GM18861 (cell line): ENCODE results near the gene ZC3H18.

Source experiments
- ATAC-seq: cut with Tn5 transposase; IDR thresholded peaks from one replicate; pipeline ENCODE4 v1.9.1; 2021; ENCODE audit not compliant: unreplicated experiment

ZC3H18 gene

DNA sequence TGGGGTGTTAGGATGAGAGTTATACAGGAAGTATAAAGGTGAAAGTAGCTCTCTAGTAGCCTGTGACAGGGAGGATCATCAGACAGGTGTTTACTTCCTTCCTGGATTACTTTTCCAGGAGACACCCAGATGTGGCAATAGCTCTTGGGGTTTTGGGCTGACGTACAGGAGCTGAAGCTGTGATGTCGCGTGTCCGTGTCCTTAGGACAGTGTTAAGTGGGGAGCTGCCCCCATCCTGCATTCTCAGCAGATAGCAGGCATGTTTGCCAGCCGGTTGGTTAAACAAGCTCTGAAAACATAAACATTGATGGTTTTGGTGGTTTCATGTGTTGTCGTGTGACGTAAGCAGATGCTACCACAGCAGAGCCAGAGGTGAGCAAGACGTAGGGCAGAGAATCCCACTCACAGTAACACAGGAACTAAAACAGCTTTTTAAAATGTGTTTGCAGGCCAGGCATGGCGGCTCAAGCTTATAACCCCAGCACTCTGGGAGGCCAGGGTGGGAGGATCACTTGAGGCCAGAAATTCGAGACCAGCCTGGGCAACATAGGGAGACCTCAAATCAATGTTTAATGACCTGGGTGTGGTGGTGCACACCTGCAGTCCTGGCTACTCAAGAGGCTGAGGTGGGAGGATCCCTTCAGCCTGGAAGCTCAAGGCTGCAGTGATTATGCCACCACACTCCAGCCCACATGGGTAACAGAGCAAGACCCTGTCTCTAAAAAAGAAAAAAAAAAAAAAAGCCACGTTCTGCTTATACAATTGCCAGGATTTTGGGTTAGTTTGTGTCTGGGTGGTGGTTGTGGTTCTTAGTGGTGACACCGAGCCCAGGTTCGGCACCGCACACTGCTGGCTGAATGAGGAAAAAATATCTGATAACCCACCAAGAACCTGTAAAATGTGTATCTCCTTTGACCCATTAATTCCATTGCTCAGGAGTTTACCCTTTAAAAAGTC is 49.9 kb downstream of the ZC3H18 start:
- ATAC-seq: no peak

- ATAC-seq: no peak
These were observed 51.9 kb downstream of the ZC3H18 start for GRCh38 chr16:88622125-88622524.

DNA sequence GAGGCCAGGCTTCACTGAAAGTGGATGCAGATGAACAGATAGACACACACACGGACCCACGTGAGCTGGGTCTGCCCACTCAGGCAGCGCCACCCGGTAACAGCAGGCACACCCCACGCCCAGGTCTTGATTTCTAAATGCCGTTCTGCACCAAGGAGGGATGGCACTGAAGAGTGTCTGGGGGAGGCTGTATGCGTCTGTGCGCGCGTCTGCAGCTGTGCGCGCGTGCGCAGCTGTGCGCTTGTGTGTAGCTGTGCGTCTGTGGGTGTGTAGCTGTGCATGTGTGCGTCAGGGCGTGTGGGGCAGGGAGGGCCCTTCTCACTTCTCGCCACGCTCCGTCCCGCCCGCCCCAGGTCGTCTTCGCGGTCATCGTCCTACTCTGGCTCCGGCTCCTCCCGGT is 52.7 kb downstream of the ZC3H18 start:
- no peak for ATAC-seq

DNA sequence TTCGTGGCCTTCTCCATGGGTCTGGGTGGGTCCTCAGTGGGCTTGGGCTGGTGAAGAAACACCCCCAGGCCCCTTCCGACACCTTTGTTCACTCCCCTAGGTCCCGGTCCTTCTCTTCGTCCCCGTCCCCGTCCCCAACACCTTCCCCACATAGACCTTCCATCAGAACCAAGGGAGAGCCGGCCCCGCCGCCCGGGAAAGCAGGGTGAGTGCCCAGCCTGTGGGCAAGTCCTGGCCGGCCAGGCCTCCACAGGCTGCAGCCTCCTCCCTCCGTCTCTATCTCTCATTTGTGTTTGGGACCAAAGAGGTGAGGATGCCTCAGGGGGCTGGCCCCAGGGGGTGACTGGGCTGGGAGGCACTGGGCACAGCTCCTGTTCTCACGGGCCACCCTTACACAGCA is 53.7 kb downstream of the ZC3H18 start:
- no peak for ATAC-seq

GRCh38 chr16:88624481-88624880 is 54.3 kb downstream of the ZC3H18 start:
- no peak for ATAC-seq

- no peak for ATAC-seq
These were observed 54.9 kb downstream of the ZC3H18 start for GRCh38 chr16:88624977-88625576.

- no peak for ATAC-seq
These were observed 56.4 kb downstream of the ZC3H18 start for GRCh38 chr16:88626646-88627045.

GRCh38 chr16:88627531-88628411 is 57.6 kb downstream of the ZC3H18 start:
- ATAC-seq: no peak

DNA sequence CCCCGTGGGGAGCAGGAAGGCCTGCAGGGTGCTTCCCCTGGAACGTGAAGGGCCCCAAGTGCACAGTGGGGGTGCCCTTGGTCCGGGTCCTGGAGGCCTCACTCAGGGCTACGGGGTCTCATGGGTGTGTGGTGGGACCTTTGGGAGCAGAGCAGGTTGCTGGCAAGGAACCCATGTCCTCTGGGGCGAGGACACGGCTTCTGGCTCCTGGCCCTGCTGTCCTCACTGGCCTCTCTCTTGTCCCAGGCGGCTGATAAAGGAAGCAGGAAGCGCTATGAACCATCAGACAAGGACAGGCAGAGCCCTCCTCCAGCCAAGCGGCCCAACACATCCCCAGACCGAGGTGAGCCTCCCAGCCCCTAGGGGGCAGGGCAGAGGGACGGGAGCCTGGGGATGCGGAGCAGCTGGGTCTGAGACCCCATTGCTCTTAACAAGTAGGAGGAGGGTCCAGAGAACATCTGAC is 58.3 kb downstream of the ZC3H18 start:
- no peak for ATAC-seq

GRCh38 chr16:88629835-88630234 is 59.6 kb downstream of the ZC3H18 start:
- no peak for ATAC-seq

DNA sequence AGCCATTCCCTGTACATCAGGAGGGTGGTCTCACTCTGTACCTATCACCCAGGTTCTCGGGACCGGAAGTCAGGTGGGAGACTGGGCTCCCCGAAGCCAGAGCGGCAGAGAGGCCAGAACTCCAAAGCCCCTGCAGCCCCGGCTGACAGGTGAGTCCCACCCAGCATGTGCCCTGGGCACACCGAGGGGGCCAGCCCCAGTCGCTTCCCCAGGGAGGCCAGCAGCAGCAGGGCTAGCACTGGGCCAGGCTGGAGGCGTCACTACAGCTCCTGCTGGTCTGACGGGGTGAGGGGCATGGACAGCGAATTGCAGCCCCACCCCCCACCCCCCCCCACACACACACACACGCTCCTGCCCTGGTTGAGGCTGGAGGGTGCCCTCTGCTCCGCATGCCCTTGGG is 60.2 kb downstream of the ZC3H18 start:
- ATAC-seq: no peak

GRCh38 chr16:88630941-88631340 is 60.7 kb downstream of the ZC3H18 start:
- ATAC-seq: no peak

DNA sequence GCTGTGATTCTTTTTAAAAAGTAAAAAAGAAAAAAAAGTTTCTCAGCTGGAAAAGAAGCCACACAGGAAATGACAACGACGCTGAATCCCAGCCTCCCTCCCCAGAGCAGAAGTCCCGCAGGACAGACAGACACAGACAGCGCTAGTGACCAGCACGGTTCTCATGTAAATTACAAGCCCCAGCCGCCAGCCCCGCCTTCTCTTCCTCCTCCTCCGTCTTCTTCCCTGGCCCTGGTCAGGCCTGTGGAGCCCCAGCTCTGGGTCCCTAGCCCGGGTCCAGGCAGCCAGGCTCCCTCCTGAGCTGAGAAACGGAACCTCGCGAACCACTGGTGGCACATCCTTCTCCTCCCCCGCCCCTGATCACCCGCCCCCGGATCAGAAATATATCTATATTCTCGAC is 61.2 kb downstream of the ZC3H18 start:
- ATAC-seq: no peak

DNA sequence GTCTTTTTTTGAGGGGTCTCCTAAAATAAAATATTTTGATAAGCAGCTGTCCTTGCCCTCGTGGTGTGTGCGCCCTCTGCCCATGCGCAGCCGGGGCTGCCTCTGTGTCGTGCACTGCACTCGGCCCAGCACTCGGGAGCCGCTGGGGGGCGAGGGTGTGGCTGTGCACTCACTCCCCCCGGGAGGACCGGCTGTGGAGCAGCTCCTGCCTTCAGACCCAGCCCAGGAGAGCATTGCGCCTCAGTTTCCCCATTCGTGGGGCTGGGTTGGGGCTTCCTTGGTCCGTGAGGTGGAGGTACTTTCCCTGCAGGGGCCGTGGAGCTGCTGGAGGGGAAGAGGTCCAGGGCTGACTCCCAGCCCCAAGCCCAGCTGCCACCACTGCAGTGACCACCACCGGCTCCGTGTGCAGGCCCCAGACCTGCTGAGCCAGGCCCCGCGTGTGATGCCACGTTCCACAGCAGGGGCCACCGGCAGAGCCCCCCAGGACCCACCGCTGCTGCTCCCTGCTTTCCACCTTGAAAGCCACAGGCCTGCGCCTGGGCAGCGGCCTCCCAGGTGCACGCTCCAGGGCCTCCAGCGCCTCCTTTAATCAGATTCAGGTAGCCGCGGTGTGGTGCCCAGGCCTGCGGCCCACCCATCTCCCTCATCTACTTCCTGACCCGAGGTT is 61.9 kb downstream of the ZC3H18 start:
- ATAC-seq: no peak

DNA sequence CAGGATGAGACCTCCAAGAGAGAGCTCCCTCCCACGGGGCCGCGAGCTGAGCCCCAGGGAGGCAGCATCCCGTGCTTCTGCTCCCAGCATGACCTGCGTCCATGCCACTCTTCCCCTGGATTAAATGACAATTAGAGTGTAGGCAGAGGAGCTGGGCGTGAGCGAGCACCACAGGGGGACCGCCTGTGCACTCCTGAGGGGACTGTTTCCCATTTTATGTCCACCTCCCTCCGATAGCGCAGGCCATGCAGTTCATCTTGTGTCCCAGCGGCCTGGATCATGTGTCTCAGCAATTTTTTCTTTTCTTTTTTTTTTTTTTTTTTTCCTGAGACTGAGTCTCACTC is 62.4 kb downstream of the ZC3H18 start:
- ATAC-seq: no peak

DNA sequence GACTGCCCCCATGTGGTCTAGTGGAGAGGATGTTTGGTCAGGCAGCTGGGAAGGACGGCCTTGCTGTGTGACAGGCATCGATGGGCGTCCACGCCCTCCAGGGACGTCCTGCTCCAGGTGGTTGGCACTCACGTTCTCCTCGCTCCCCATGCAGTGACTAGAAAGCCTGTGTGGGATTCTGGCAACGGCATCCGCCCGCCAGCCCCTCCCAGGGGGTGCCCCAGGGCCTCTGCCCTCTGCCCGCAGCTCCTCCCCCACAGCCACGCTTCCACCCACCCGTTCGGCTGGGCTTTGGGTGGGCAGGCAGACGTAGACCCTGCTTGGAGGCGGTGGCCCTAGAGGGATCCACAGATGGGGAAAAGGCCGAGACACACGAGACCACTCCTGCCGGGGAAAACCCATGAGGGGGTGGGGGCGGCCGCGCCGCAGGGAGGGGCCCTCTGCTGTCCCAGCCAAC is 63.5 kb downstream of the ZC3H18 start:
- ATAC-seq: peak; percentile 33

- ATAC-seq: peak; percentile 52
These were observed 64.2 kb downstream of the ZC3H18 start for GRCh38 chr16:88634141-88634993.

DNA sequence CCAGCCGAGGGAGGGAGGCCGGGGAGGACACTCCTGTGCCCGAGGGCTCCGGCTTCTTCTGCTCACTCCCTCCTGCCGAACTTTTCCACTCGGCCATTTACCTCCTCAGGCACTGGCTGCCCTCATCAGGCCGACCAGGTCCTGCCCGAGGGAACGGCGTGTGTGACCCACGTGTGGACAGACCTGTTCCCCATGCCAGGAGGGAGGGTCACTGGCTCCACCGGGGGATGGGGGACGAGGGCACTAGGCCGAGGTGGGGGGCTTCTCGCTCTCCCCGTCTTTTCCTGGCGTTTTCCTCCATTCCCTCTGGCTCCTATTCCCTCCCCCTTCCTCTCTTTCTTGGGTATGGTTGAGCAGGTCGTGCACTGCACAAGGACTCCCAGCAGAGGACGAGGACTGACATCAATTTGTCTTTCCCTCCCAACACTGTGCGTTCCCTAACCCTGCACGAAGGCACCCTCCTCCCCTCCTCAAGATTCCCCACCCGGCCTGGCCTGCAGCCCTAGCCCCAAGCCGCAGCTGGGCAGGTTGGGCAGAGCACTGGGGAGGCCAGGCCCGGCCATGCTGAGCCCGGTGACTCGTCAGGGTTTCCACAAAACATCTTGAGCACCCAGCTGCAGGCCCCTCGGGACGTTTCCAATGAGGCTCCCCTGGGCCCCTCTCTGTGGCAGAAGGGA is 64.9 kb downstream of the ZC3H18 start:
- no peak for ATAC-seq

GRCh38 chr16:88635671-88636319 is 65.6 kb downstream of the ZC3H18 start:
- no peak for ATAC-seq
